GM23338 (cell line): ENCODE data around the gene THUMPD2.

Source experiments
- CTCF ChIP-seq, 2 experiments: fragments of 200-600 bp in 1 of 2; sonication (generic) in 1 of 2; conservative IDR thresholded peaks; 2 replicates each; pipeline versions ENCODE4 v1.5.1 to v1.6.1; 2016 to 2017; ENCODE audit warnings: antibody characterized with exemption in 2 of 2, low read depth in 2 of 2, mild to moderate bottlenecking in 2 of 2, moderate library complexity in 1 of 2
- EZH2 ChIP-seq: fragments of 200-600 bp; sonication (generic); IDR thresholded peaks from one replicate; pipeline ENCODE4 v1.8.0; 2017; ENCODE audit warnings: antibody characterized with exemption, mild to moderate bottlenecking, low read depth; ENCODE audit not compliant: unreplicated experiment
- POLR2AphosphoS5 ChIP-seq: IDR thresholded peaks from 2 replicates; pipeline ENCODE4 v1.6.1; 2016; ENCODE audit warnings: antibody characterized with exemption, low read depth
- ZNF114 ChIP-seq: fragments of 250-450 bp; sonication (Bioruptor Pico); IDR thresholded peaks from 2 replicates; pipeline ENCODE4 v1.5.0; 2020; ENCODE audit warnings: mild to moderate bottlenecking, moderate library complexity
- TF ChIP-seq, protein P1 (sequence below): IDR thresholded peaks from one replicate; pipeline ENCODE4 v1.6.1; 2018; ENCODE audit warnings: antibody characterized with exemption; ENCODE audit not compliant: unreplicated experiment

DNA sequence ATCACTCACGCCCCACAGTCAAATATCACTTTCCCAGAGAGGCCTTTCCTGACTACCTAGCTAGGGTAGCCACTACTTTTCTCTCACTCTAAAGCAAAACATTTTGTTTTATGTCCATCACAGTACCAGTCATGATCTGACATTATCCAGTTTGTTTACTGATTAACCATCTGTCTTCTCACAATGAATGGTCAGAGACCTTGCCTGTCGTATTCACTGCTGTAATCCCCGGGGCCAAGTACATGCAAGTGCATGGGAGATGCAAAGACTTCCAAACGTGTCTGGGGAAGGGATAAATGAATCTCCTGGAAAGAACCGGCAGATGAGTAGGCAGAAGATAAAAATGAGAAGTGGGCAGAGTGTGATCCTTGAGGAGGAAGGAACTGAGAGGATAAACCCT lies 39.7 kb downstream of the THUMPD2 start:
- no peak for TF ChIP-seq CTCF (conservative IDR thresholded peaks at IDR 0.05; ENCODE audit: low read depth in 2 of 2)
- no peak for TF ChIP-seq EZH2
- TF ChIP-seq, protein P1, sequence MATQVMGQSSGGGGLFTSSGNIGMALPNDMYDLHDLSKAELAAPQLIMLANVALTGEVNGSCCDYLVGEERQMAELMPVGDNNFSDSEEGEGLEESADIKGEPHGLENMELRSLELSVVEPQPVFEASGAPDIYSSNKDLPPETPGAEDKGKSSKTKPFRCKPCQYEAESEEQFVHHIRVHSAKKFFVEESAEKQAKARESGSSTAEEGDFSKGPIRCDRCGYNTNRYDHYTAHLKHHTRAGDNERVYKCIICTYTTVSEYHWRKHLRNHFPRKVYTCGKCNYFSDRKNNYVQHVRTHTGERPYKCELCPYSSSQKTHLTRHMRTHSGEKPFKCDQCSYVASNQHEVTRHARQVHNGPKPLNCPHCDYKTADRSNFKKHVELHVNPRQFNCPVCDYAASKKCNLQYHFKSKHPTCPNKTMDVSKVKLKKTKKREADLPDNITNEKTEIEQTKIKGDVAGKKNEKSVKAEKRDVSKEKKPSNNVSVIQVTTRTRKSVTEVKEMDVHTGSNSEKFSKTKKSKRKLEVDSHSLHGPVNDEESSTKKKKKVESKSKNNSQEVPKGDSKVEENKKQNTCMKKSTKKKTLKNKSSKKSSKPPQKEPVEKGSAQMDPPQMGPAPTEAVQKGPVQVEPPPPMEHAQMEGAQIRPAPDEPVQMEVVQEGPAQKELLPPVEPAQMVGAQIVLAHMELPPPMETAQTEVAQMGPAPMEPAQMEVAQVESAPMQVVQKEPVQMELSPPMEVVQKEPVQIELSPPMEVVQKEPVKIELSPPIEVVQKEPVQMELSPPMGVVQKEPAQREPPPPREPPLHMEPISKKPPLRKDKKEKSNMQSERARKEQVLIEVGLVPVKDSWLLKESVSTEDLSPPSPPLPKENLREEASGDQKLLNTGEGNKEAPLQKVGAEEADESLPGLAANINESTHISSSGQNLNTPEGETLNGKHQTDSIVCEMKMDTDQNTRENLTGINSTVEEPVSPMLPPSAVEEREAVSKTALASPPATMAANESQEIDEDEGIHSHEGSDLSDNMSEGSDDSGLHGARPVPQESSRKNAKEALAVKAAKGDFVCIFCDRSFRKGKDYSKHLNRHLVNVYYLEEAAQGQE: no peak
- no peak for TF ChIP-seq POLR2AphosphoS5
- TF ChIP-seq ZNF114 (CRISPR knock-in tag): no peak
